Stimulated activated CD4-positive, alpha-beta T cell treated with anti-CD3 and anti-CD28 coated beads, Interleukin-4, amount 100 ng/mL, for 24 hours (primary cell): Measurements from ENCODE around the gene TMEM176B.

Experiments used
- DNase-seq: peaks from one replicate; pipeline ENCODE4 v3.0.0-alpha.2; 2020

TMEM176B gene

DNA sequence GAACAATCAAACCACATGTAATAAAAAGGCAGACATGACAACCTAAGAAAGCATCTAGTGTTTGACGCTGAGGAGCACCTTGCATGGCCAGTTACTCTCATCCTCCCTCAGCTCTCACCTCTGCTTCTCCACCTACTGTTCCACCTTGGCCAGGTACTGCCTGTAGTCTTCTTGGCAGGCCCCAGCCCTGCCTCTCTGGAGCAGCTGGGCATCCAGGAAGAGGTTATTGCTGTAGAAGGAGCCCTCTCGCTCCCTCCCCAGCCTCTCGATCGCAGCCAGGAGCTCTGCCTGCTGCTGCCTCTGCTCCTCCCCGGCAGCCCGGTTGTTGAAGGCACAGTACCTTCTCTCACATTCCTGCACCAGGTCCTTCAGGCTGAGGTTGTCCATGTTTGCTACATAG, 53.2 kb downstream of the TMEM176B start:
- no peak for DNase-seq

- no peak for DNase-seq
These were observed 54.3 kb downstream of the TMEM176B start for GRCh38 chr7:150745876-150746275.

GRCh38 chr7:150745086-150745485, 55.1 kb downstream of the TMEM176B start:
- DNase-seq, result no peak

DNA sequence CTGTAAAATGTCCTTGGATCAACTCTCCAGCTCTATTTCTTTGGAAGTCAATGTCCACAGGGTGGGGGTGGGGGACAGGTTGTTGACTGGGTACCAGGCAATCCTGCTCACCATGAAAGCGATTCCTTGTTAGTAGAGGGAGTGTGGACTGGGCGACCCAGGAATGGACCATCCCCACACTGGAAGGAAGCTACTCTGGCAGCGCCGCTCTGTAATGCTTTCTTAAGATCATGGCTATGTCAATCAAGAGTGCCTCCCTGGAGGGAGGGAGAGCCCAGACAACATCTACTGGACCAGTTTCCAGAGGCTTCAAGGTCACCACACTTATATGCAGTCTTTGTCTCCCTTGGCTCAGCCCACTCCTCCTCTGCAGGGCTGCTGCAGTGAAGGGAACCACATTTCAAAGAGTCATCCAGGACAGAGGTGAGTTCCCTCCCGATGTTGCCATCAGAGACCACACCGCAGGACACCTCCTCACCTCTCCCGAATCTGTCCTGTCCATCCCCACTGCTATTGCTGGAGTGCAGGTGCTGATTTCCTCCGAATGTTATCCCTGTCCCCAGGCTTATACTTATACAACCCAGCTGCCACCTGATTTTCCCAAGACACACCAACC, 56.0 kb downstream of the TMEM176B start:
- no peak for DNase-seq

- DNase-seq, result peak; percentile 48
These were observed 57.7 kb downstream of the TMEM176B start for GRCh38 chr7:150742286-150742968.
